Activated naive CD8-positive, alpha-beta T cell (primary cell): ENCODE data around the gene STAB1.

ENCODE experiments used
- H3K27ac Mint-ChIP-seq: one replicate; pipeline ENCODE4 v1.8.0; 2021; ENCODE audit warnings: mixed read lengths
- H3K27me3 Mint-ChIP-seq: one replicate; pipeline ENCODE4 v1.8.0; 2021; ENCODE audit warnings: mixed read lengths
- H3K36me3 Mint-ChIP-seq: one replicate; pipeline ENCODE4 v1.8.0; 2021; ENCODE audit warnings: mixed read lengths
- H3K4me1 Mint-ChIP-seq: one replicate; pipeline ENCODE4 v1.8.0; 2021; ENCODE audit warnings: low read depth, mixed read lengths
- H3K4me3 Mint-ChIP-seq: one replicate; pipeline ENCODE4 v1.8.0; 2021; ENCODE audit warnings: mild to moderate bottlenecking, mixed read lengths
- H3K9me3 Mint-ChIP-seq: one replicate; pipeline ENCODE4 v1.8.0; 2021; ENCODE audit warnings: low read depth, mixed read lengths

Gene STAB1

GRCh38 chr3:52528586-52529375, 33.6 kb downstream of the STAB1 start:
- Mint-ChIP-seq H3K36me3 (no peaks in the 10 kb centered on the region), H3K9me3 (no peaks in the 10 kb centered on the region), H3K4me1 (peaks cover 4% of the 10 kb centered on the region), H3K4me3 (no peak overlapping the region), H3K27me3 (no peaks in the 10 kb centered on the region), H3K27ac (no peak overlapping the region)

- Mint-ChIP-seq H3K36me3 (no peaks in the 10 kb centered on the region), H3K4me3 (no peak overlapping the region), H3K9me3 (no peaks in the 10 kb centered on the region), H3K27ac (no peak overlapping the region), H3K27me3 (no peaks in the 10 kb centered on the region), H3K4me1 (peaks cover 6% of the 10 kb centered on the region)
These were observed 34.5 kb downstream of the STAB1 start for GRCh38 chr3:52529376-52530333.

- Mint-ChIP-seq H3K4me3 (no peak overlapping the region), H3K27ac (no peak overlapping the region), H3K4me1 (peaks cover 14% of the 10 kb centered on the region)
These were observed 36.0 kb downstream of the STAB1 start for GRCh38 chr3:52530918-52531826.

GRCh38 chr3:52531860-52532516, 36.9 kb downstream of the STAB1 start:
- H3K36me3 Mint-ChIP-seq = no peaks in the 10 kb centered on the region
- H3K9me3 Mint-ChIP-seq = no peaks in the 10 kb centered on the region
- peak overlapping the region; percentile 82 for H3K4me3 Mint-ChIP-seq
- no peaks in the 10 kb centered on the region for H3K27me3 Mint-ChIP-seq
- H3K27ac Mint-ChIP-seq = no peak overlapping the region
- peaks cover 17% of the 10 kb centered on the region for H3K4me1 Mint-ChIP-seq

More at GRCh38 chr3:52530918-52531826, 36.0 kb downstream of the STAB1 start:
- no peaks in the 10 kb centered on the region for H3K27me3 Mint-ChIP-seq
- no peaks in the 10 kb centered on the region for H3K9me3 Mint-ChIP-seq
- no peaks in the 10 kb centered on the region for H3K36me3 Mint-ChIP-seq

- H3K9me3 Mint-ChIP-seq = no peaks in the 10 kb centered on the region
- peak overlapping the region; percentile 82 for H3K4me3 Mint-ChIP-seq
- H3K36me3 Mint-ChIP-seq = no peaks in the 10 kb centered on the region
- peak overlapping the region; percentile 50 for H3K27ac Mint-ChIP-seq
- no peaks in the 10 kb centered on the region for H3K27me3 Mint-ChIP-seq
- H3K4me1 Mint-ChIP-seq = peaks cover 19% of the 10 kb centered on the region
These were observed 37.3 kb downstream of the STAB1 start for GRCh38 chr3:52532517-52532837.

GRCh38 chr3:52532838-52533622, 37.9 kb downstream of the STAB1 start:
- Mint-ChIP-seq H3K4me3 (peak overlapping the region; percentile 82), H3K36me3 (peaks cover 5% of the 10 kb centered on the region), H3K27ac (peak overlapping the region; percentile 50), H3K27me3 (no peaks in the 10 kb centered on the region), H3K9me3 (no peaks in the 10 kb centered on the region), H3K4me1 (peaks cover 25% of the 10 kb centered on the region)

GRCh38 chr3:52533623-52534280, 38.6 kb downstream of the STAB1 start, which contains the start of gene NT5DC2:
NT5DC2 (minus strand) TSS chr3:52533857; CDS start chr3:52533737, 120 bp downstream.
- H3K27ac Mint-ChIP-seq = peak within 1 kb of the TSS; percentile 58
- no peaks in the 10 kb centered on the region for H3K9me3 Mint-ChIP-seq
- peaks cover 6% of the 10 kb centered on the region for H3K36me3 Mint-ChIP-seq
- peak within 1 kb of the TSS; percentile 100 for H3K4me3 Mint-ChIP-seq
- H3K4me1 Mint-ChIP-seq = peaks cover 31% of the 10 kb centered on the region
- no peaks in the 10 kb centered on the region for H3K27me3 Mint-ChIP-seq

- H3K36me3 Mint-ChIP-seq = peaks cover 13% of the 10 kb centered on the region
- H3K4me3 Mint-ChIP-seq = peak overlapping the region; percentile 100
- H3K9me3 Mint-ChIP-seq = no peaks in the 10 kb centered on the region
- no peaks in the 10 kb centered on the region for H3K27me3 Mint-ChIP-seq
- H3K4me1 Mint-ChIP-seq = peaks cover 38% of the 10 kb centered on the region
- H3K27ac Mint-ChIP-seq = peak overlapping the region; percentile 58
These were observed 39.4 kb downstream of the STAB1 start for GRCh38 chr3:52534281-52535183.

- H3K27ac Mint-ChIP-seq = peak overlapping the region; percentile 41
These were observed 40.4 kb downstream of the STAB1 start for GRCh38 chr3:52535411-52536111.

GRCh38 chr3:52536112-52536368, 40.9 kb downstream of the STAB1 start:
- peaks cover 47% of the 10 kb centered on the region for H3K4me1 Mint-ChIP-seq
- H3K27ac Mint-ChIP-seq = peak overlapping the region; percentile 66
- no peaks in the 10 kb centered on the region for H3K9me3 Mint-ChIP-seq
- peak overlapping the region; percentile 100 for H3K4me3 Mint-ChIP-seq
- peaks cover 13% of the 10 kb centered on the region for H3K36me3 Mint-ChIP-seq
- no peaks in the 10 kb centered on the region for H3K27me3 Mint-ChIP-seq

More at GRCh38 chr3:52535411-52536111, 40.4 kb downstream of the STAB1 start:
- Mint-ChIP-seq H3K4me1 (peaks cover 46% of the 10 kb centered on the region), H3K9me3 (no peaks in the 10 kb centered on the region), H3K36me3 (peaks cover 13% of the 10 kb centered on the region), H3K27me3 (no peaks in the 10 kb centered on the region), H3K4me3 (peak overlapping the region; percentile 100)

GRCh38 chr3:52536369-52537164, 41.4 kb downstream of the STAB1 start, which contains the start of gene UQCC5:
UQCC5 (plus strand) TSS chr3:52536605; CDS start chr3:52536756, 151 bp downstream.
- Mint-ChIP-seq H3K27me3 (no peaks in the 10 kb centered on the region), H3K4me3 (peak within 1 kb of the TSS; percentile 100), H3K4me1 (peaks cover 47% of the 10 kb centered on the region), H3K9me3 (no peaks in the 10 kb centered on the region), H3K27ac (peak within 1 kb of the TSS; percentile 99), H3K36me3 (peaks cover 13% of the 10 kb centered on the region)
